SKM-1 (cell line): ENCODE data around the gene BANP.
"Not testable (repeated sequence)": the region's sequence is repeated elsewhere in the genome, so short reads cannot be mapped to it uniquely, and the experiment has no call there.

Source experiments
- DNase-seq: peaks from one replicate; lab custom pipeline; 2025; ENCODE audit not compliant: unreplicated experiment; lab: John Stamatoyannopoulos, UW

BANP gene

GRCh38 chr16:87990254-87990653 lies 39.0 kb downstream of the BANP start:
- not testable (repeated sequence) for DNase-seq

- DNase-seq, result not testable (repeated sequence)
Observed at GRCh38 chr16:87992142-87992541, 40.9 kb downstream of the BANP start.

DNA sequence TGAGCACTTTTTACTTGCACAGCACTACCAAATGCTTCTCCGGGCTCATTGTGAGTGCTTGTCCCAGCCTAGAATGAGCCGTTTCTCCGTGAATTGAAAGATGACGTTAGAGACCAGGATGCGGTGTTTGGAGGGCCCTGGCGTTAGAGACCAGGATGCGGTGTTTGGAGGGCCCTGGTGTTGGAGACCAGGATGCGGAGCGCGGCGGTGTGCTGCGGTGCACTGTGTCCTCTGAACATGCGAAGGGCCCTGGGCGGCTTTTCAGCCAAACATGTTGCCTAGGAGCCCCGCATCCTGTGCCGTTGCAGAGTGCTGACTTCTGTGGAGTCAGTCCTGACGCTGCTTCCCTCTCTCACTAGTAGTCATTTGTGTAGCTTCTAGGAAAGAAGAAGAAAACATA lies 42.7 kb downstream of the BANP start:
- DNase-seq, result no peak

- DNase-seq, result no peak
Observed at GRCh38 chr16:87995644-87996043, 44.4 kb downstream of the BANP start.

- DNase-seq, result no peak
Observed at GRCh38 chr16:87996962-87997880, 46.0 kb downstream of the BANP start.

- not testable (repeated sequence) for DNase-seq
Observed at GRCh38 chr16:87998184-87998793, 47.1 kb downstream of the BANP start.

GRCh38 chr16:87998992-87999391 lies 47.8 kb downstream of the BANP start:
- DNase-seq, result not testable (repeated sequence)

DNA sequence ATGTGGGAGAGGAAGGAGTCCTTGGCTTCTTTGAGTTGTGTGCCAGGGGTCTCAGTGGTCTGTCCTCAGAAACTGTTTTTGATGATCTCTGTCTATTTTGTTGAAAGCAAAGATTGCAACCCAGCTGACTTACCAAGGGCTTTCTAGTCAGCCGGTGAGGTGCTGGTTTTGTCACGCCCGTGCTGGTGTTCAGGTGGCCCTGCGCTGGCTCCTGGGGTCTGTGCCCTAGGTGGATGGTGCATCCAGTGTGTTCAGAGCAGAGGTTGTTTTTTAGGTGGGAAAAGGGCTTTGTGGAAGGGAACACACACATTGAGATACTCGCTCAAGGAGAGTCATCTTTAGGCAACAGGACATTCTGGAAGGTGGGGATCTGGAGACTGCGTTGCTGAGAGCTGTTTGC lies 51.0 kb downstream of the BANP start:
- no peak for DNase-seq

DNA sequence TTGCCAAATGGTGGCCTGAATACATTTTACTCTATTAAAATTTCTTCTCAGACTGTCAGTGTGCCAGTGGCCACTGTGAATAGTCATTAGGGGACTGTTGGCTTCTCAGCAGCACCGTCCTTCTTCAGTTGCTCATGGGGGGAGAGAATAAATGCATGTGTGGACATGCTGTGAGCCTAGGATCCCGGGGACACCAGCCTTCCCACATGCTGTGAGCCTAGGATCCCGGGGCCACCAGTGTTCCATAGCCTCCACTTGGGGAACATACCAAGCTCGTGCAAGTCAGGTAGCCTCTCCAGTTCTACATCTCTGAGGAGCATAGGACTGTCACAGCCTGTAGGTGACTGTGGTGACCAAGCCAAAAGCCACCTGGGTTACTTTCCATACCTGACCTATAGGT lies 51.5 kb downstream of the BANP start:
- DNase-seq, result no peak

- DNase-seq, result no peak
Observed at GRCh38 chr16:88003316-88003715, 52.1 kb downstream of the BANP start.

DNA sequence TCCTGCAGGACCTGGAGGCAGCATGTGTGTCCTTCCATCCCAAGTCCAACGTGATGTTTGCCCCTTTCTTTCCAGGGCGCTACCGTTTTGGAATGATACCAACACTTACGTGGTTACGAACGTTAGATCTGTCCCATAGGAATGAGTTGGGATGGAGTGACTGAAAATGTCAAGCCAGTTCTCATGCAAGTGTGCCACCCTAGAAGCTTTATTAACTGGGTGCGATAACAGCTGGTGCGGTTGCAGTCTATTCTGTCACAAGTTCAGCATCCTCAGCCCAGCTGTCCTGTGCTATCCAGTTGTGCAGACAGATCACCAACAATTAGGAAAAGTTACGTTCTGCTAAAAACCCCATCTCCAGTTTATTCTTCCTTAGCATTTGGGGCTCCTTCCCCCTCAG lies 52.5 kb downstream of the BANP start:
- no peak for DNase-seq

GRCh38 chr16:88004391-88004790 lies 53.2 kb downstream of the BANP start:
- DNase-seq, result no peak

DNA sequence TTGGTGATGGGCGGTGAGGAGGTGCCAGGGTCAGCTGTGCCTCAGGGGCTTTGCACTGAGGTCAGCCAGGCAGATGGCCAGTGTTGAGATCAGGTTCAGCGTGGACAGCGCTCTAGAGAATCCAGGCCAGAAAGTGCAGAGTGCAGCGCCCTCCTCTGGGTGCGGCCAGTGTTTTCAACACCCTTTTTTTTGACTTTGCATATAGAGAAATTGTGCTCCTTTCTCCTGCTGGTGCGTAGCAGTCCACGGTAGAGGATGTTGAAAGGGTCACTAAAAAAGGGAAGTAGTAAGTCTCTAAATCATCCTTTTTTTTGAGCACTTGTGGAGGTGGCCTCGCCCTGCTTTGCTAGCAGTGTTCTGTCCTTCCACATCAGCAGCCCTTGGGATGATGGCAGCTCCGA lies 53.9 kb downstream of the BANP start:
- DNase-seq, result peak; percentile 69

DNA sequence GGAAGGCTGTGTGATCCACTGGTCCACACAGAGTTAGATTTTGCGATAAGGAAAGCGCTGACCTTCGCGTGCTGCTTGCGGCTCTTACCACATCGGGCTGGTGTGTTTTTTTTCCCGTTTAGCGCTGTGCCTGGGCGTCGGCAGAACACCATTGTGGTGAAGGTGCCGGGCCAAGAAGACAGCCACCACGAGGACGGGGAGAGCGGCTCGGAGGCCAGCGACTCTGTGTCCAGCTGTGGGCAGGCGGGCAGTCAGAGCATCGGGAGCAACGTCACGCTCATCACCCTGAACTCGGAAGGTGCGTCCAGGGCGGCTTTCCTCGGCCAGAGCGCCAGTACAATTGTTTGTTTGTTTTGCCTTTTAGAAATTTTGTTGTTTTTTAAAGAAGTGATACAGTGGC lies 54.7 kb downstream of the BANP start:
- no peak for DNase-seq

DNA sequence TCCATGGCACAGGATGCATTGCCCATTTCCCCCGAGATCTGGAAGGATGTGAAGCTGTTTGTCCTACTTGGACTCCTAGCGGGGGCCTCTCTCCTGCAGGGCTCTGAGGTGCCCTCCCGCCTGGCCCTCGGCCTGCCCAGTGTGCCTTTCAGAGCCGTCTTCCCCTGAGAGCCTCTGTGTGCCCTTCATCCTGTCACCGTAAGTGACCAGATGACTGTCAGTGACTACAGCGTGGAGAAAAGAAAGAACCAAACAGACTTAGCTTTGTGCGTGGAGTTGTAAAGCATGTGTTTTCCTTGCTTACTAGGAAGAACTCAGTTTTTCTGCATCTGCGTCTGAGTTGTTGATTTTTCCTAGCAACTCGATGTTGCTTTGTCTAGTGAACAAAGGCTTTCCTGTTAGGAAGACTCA lies 56.1 kb downstream of the BANP start:
- no peak for DNase-seq

DNA sequence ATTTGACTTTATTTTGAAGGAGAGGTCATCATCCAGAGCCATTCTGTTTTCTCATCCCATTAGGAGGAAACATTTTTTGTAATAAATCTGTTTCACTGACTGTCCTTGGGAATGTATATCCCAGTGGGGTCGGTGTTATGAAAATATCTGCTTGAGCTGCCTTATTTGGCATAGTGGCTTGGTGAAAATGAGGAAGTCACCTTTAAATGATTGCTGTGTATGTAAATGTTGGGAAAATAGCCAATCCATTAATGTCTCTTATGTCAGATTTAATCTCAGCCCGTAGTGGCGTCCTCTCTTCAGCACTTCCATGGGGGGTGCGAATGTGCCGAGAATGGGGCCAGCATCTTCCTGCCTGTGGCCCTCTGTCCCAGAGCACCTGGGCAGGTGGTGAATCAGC lies 57.6 kb downstream of the BANP start:
- no peak for DNase-seq

GRCh38 chr16:88009563-88010342 lies 58.5 kb downstream of the BANP start:
- DNase-seq, result no peak

GRCh38 chr16:88010343-88010967 lies 59.2 kb downstream of the BANP start:
- no peak for DNase-seq

GRCh38 chr16:88010968-88011483 lies 59.8 kb downstream of the BANP start:
- no peak for DNase-seq

- DNase-seq, result no peak
Observed at GRCh38 chr16:88012360-88012759, 61.1 kb downstream of the BANP start.

- DNase-seq, result no peak
Observed at GRCh38 chr16:88013091-88013609, 61.9 kb downstream of the BANP start.
